ENCODE data around the gene FAM168B. TPM values are rescaled to one million over a fixed set of nuclear protein-coding genes. Genes with fewer than 3 reads are reported as not detected.

FAM168B gene
- total RNA-seq, 1 experiment from 2014 or later, result 79.6 TPM

- no peaks in the 10 kb centered on the region for H3K79me2 ChIP-seq (ENCODE audit: low read depth)
- H3K36me3 ChIP-seq (ENCODE audit: low read depth), result no peaks in the 10 kb centered on the region
- H3K9me2 ChIP-seq (ENCODE audit: insufficient read depth), result no peaks in the 10 kb centered on the region
- H3K4me2 ChIP-seq, result no peak overlapping the region
- no peaks in the 10 kb centered on the region for H3K9me3 ChIP-seq (ENCODE audit: insufficient read depth, low read depth)
- H2AFZ ChIP-seq, result no peak overlapping the region
- intact Hi-C loops (cut with micrococcal nuclease; ENCODE audit: unreplicated experiment), result no loop called here
- POLR2A ChIA-PET (ENCODE audit: unreplicated experiment), result no interaction called here
- no peak overlapping the region for H3K27ac ChIP-seq
- no peaks in the 10 kb centered on the region for H3K4me1 ChIP-seq (replicated peaks; ENCODE audit: insufficient read depth)
- TF ChIP-seq EZH2 (IDR thresholded peaks at IDR 0.05; ENCODE audit: low read depth) (no peak), CTCF (conservative IDR thresholded peaks at IDR 0.05) (no peak)
- no peaks in the 10 kb centered on the region for H3F3A ChIP-seq (ENCODE audit: insufficient read depth, low read depth)
- no peak for DNase-seq
- H3K27me3 ChIP-seq (ENCODE audit: insufficient read depth, low read depth), result no peaks in the 10 kb centered on the region
- no peak overlapping the region for H3K4me3 ChIP-seq
- CTCF ChIA-PET, result no interaction called here
- no peaks in the 10 kb centered on the region for H4K20me1 ChIP-seq (ENCODE audit: insufficient read depth)
- no TSS peak for BruUV-seq (replicated peaks)
These were observed 82.7 kb downstream of the FAM168B start for GRCh38 chr2:131010566-131010965.

DNA sequence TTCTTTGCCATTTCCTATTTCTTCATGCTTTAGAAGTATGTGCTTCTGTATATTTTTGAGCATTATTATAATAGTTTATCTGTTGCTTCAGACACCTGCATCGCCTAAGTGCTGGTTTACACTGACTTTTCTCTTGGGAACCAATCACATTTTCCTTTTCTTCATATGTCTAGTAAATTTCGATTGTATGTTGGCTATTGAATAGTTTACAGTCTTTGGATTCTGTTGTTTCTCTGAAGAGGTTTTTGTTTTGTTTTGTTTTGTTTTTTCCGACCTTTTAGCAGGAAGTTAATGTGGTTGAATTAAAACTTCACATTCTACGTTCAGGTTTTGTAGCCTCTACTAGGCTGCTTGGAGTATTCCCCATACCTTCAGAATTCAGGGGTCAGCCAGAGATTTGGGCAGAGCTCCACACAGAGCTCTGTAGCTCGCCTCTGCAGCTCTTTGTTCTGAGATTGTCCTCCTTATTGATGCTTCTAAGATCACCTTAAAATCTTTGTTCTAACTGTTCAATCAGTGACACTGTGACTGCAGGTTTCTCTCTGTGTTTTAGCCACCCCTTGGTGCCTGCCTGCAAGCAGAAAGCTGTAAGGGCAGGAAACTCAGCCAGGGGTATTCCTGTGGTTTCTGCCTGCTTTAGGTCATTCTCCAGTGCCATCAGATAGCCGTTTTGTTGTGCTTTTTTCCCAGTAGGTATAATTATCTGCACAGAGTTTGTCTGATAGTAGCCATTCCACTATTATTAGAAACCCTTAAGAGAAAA, 83.4 kb downstream of the FAM168B start:
- no peaks in the 10 kb centered on the region for H3F3A ChIP-seq (ENCODE audit: insufficient read depth, low read depth)

DNA sequence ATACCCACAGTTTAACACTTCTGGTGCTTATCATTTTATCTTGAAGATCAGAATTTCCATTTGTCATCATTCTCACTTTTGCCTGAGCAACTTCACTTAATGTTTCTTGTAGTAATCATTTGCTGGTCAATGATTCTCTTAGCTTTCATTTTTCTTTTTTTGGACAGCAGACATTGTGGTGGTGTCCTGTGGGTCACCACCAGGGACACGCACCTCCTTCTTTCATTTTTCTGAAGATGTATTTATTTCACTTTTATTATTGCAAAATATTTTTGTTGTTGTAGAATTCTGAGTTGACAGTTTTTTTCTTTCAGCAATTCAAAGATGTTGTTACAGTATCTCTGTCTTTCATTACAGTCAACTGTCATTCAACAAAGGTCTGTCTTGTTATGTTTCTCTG, 84.3 kb downstream of the FAM168B start:
- TF ChIP-seq CTCF (conservative IDR thresholded peaks at IDR 0.05) (no peak), EZH2 (IDR thresholded peaks at IDR 0.05; ENCODE audit: low read depth) (no peak)
- no TSS peak for BruUV-seq (replicated peaks)
- Histone ChIP-seq H4K20me1 (ENCODE audit: insufficient read depth) (no peaks in the 10 kb centered on the region), H3K36me3 (ENCODE audit: low read depth) (no peaks in the 10 kb centered on the region), H3K27me3 (ENCODE audit: insufficient read depth, low read depth) (no peaks in the 10 kb centered on the region), H3K4me2 (no peak overlapping the region), H3K9me3 (ENCODE audit: insufficient read depth, low read depth) (no peaks in the 10 kb centered on the region), H2AFZ (no peak overlapping the region), H3K79me2 (ENCODE audit: low read depth) (no peaks in the 10 kb centered on the region), H3K9me2 (ENCODE audit: insufficient read depth) (no peaks in the 10 kb centered on the region), H3K4me3 (no peak overlapping the region), H3K27ac (no peak overlapping the region), H3K4me1 (replicated peaks; ENCODE audit: insufficient read depth) (no peaks in the 10 kb centered on the region), H3F3A (ENCODE audit: insufficient read depth, low read depth) (no peaks in the 10 kb centered on the region)
- DNase-seq, result no peak
- intact Hi-C loops (cut with micrococcal nuclease; ENCODE audit: unreplicated experiment), result no loop called here
- ChIA-PET CTCF (no interaction called here), POLR2A (ENCODE audit: unreplicated experiment) (no interaction called here)

More for the DNA sequence above, 83.4 kb downstream of the FAM168B start:
- ChIA-PET POLR2A (ENCODE audit: unreplicated experiment) (no interaction called here), CTCF (no interaction called here)
- no peak overlapping the region for H2AFZ ChIP-seq
- TF ChIP-seq CTCF (conservative IDR thresholded peaks at IDR 0.05), result no peak
- TF ChIP-seq EZH2 (IDR thresholded peaks at IDR 0.05; ENCODE audit: low read depth), result no peak
- intact Hi-C loops (cut with micrococcal nuclease; ENCODE audit: unreplicated experiment), result no loop called here
- no peaks in the 10 kb centered on the region for H3K9me3 ChIP-seq (ENCODE audit: insufficient read depth, low read depth)
- no TSS peak for BruUV-seq (replicated peaks)
- H3K4me3 ChIP-seq, result no peak overlapping the region
- H3K4me1 ChIP-seq (replicated peaks; ENCODE audit: insufficient read depth), result no peaks in the 10 kb centered on the region
- no peak for DNase-seq
- no peaks in the 10 kb centered on the region for H3K79me2 ChIP-seq (ENCODE audit: low read depth)
- H3K36me3 ChIP-seq (ENCODE audit: low read depth), result no peaks in the 10 kb centered on the region
- H4K20me1 ChIP-seq (ENCODE audit: insufficient read depth), result no peaks in the 10 kb centered on the region
- no peak overlapping the region for H3K27ac ChIP-seq
- no peaks in the 10 kb centered on the region for H3K27me3 ChIP-seq (ENCODE audit: insufficient read depth, low read depth)
- H3K4me2 ChIP-seq, result no peak overlapping the region
- no peaks in the 10 kb centered on the region for H3K9me2 ChIP-seq (ENCODE audit: insufficient read depth)
